Suprapubic skin (tissue), 4 donors: Measurements from ENCODE around the gene NINJ1. TPM values are rescaled to one million over a fixed set of nuclear protein-coding genes. Genes with fewer than 3 reads are reported as not detected.

ENCODE experiments used
- DNase-seq, 2 donors: peaks; one replicate each; pipeline ENCODE4 v3.0.0-alpha.2; 2019; ENCODE audit warnings: low spot score in 2 of 2
- H3K27ac ChIP-seq: fragments of 200-600 bp; sonication (generic); one replicate; pipeline ENCODE4 v1.5.1; 2019
- H3K27me3 ChIP-seq: fragments of 200-600 bp; sonication (generic); one replicate; pipeline ENCODE4 v1.5.1; 2019
- H3K36me3 ChIP-seq: fragments of 200-600 bp; sonication (generic); one replicate; pipeline ENCODE4 v1.5.1; 2019
- H3K4me1 ChIP-seq: fragments of 200-600 bp; sonication (generic); one replicate; pipeline ENCODE4 v1.5.1; 2019
- H3K4me3 ChIP-seq: fragments of 200-600 bp; sonication (generic); one replicate; pipeline ENCODE4 v1.5.1; 2019; ENCODE audit warnings: mild to moderate bottlenecking
- H3K9me3 ChIP-seq: fragments of 200-600 bp; sonication (generic); one replicate; pipeline ENCODE4 v1.5.1; 2019
- CTCF ChIP-seq, 2 donors: fragments of 200-600 bp in 1 of 2; fragments of 450-650 bp in 1 of 2; sonication (generic) in 1 of 2; IDR thresholded peaks; one replicate each; pipeline ENCODE4 v1.5.1; 2016 to 2019; ENCODE audit warnings: antibody characterized with exemption in 2 of 2, mild to moderate bottlenecking in 1 of 2, moderate library complexity in 1 of 2
- EP300 ChIP-seq: sonication (generic); formaldehyde crosslinking; IDR thresholded peaks from one replicate; pipeline ENCODE4 v1.6.1; 2017; ENCODE audit warnings: antibody characterized with exemption
- POLR2A ChIP-seq, 2 donors: fragments of 450-650 bp; IDR thresholded peaks; one replicate each; pipeline ENCODE4 v1.6.1; 2017; ENCODE audit warnings: antibody characterized with exemption in 2 of 2, mild to moderate bottlenecking in 2 of 2, moderate library complexity in 2 of 2
- POLR2AphosphoS5 ChIP-seq, 3 donors: sonication (generic); formaldehyde crosslinking; IDR thresholded peaks; one replicate each; pipeline ENCODE4 v1.6.1; 2017; ENCODE audit warnings: antibody characterized with exemption in 3 of 3
- WGBS: methylation state at CpG from one replicate; pipeline ENCODE4 v1.1.5; 2018; 5-methylcytosine and 5-hydroxymethylcytosine counted together
- total RNA-seq, 4 donors: library from RNA; depleted of rRNA; stranded (reverse); fragments of >200 nt; gene quantifications; one replicate each; pipeline ENCODE4 v1.1.0, GENCODE V29; 2016

The NINJ1 gene
- total RNA-seq, 4 donors from 2014 or later, result 88.3 to 158 (median 113) TPM

- TF ChIP-seq EP300 (no peak), CTCF (IDR thresholded peaks at IDR 0.05) (no peak)
- Histone ChIP-seq H3K27me3 (no peaks in the 10 kb centered on the region), H3K4me1 (no peaks in the 10 kb centered on the region), H3K27ac (no peak overlapping the region), H3K4me3 (no peak overlapping the region), H3K36me3 (no peaks in the 10 kb centered on the region), H3K9me3 (no peaks in the 10 kb centered on the region)
- peak; percentile 32 to 72 for DNase-seq
- WGBS, result 95% methylated on average over 9 of the region's 9 CpGs
These were observed 53.6 kb downstream of the NINJ1 start for GRCh38 chr9:93080406-93080805.

- no peak for TF ChIP-seq EP300
- no peak for TF ChIP-seq CTCF (IDR thresholded peaks at IDR 0.05)
- no peak for TF ChIP-seq POLR2A (IDR thresholded peaks at IDR 0.05)
- TF ChIP-seq POLR2AphosphoS5 (IDR thresholded peaks at IDR 0.05), result no peak
- Histone ChIP-seq H3K27me3 (no peaks in the 10 kb centered on the region), H3K4me1 (no peaks in the 10 kb centered on the region), H3K9me3 (no peaks in the 10 kb centered on the region), H3K27ac (no peak overlapping the region), H3K36me3 (no peaks in the 10 kb centered on the region), H3K4me3 (no peak overlapping the region)
- 92% methylated on average over 10 of the region's 13 CpGs for WGBS
- peak; percentile 55 to 77 for DNase-seq
These were observed 54.7 kb downstream of the NINJ1 start for GRCh38 chr9:93079371-93079770.

- no peaks in the 10 kb centered on the region for H3K36me3 ChIP-seq
- TF ChIP-seq POLR2A (IDR thresholded peaks at IDR 0.05) (no peak), EP300 (no peak), CTCF (IDR thresholded peaks at IDR 0.05) (no peak)
- no peaks in the 10 kb centered on the region for H3K4me1 ChIP-seq
- no peak overlapping the region for H3K4me3 ChIP-seq
- WGBS, result 91% methylated on average over 12 of the region's 16 CpGs
- DNase-seq, result no peak
- H3K27me3 ChIP-seq, result no peaks in the 10 kb centered on the region
- H3K27ac ChIP-seq, result no peak overlapping the region
- no peaks in the 10 kb centered on the region for H3K9me3 ChIP-seq
These were observed 56.2 kb downstream of the NINJ1 start for GRCh38 chr9:93077811-93078210.

- no peaks in the 10 kb centered on the region for H3K4me1 ChIP-seq
- H3K27me3 ChIP-seq, result no peaks in the 10 kb centered on the region
- 100% methylated on average over 1 of the region's 1 CpG for WGBS
- no peak for DNase-seq
- H3K9me3 ChIP-seq, result no peaks in the 10 kb centered on the region
- TF ChIP-seq POLR2A (IDR thresholded peaks at IDR 0.05) (no peak), POLR2AphosphoS5 (IDR thresholded peaks at IDR 0.05) (no peak), EP300 (no peak), CTCF (IDR thresholded peaks at IDR 0.05) (no peak)
- no peak overlapping the region for H3K4me3 ChIP-seq
- no peaks in the 10 kb centered on the region for H3K36me3 ChIP-seq
- H3K27ac ChIP-seq, result no peak overlapping the region
These were observed 56.7 kb downstream of the NINJ1 start for GRCh38 chr9:93077367-93077766.

- Histone ChIP-seq H3K9me3 (no peaks in the 10 kb centered on the region), H3K27me3 (no peaks in the 10 kb centered on the region), H3K4me1 (no peaks in the 10 kb centered on the region), H3K4me3 (no peak overlapping the region), H3K36me3 (no peaks in the 10 kb centered on the region), H3K27ac (no peak overlapping the region)
- WGBS, result 89% methylated on average over 2 of the region's 2 CpGs
- TF ChIP-seq POLR2AphosphoS5 (IDR thresholded peaks at IDR 0.05), result no peak
- no peak for TF ChIP-seq EP300
- no peak for TF ChIP-seq CTCF (IDR thresholded peaks at IDR 0.05)
- no peak for TF ChIP-seq POLR2A (IDR thresholded peaks at IDR 0.05)
- no peak for DNase-seq
These were observed 57.3 kb downstream of the NINJ1 start for GRCh38 chr9:93076792-93077128.
